ENCODE data around the gene ZC3H12C. TPM values are rescaled to one million over a fixed set of nuclear protein-coding genes. Genes with fewer than 3 reads are reported as not detected.

The ZC3H12C gene
- 13.0 TPM for polyA plus RNA-seq (2013)

DNA sequence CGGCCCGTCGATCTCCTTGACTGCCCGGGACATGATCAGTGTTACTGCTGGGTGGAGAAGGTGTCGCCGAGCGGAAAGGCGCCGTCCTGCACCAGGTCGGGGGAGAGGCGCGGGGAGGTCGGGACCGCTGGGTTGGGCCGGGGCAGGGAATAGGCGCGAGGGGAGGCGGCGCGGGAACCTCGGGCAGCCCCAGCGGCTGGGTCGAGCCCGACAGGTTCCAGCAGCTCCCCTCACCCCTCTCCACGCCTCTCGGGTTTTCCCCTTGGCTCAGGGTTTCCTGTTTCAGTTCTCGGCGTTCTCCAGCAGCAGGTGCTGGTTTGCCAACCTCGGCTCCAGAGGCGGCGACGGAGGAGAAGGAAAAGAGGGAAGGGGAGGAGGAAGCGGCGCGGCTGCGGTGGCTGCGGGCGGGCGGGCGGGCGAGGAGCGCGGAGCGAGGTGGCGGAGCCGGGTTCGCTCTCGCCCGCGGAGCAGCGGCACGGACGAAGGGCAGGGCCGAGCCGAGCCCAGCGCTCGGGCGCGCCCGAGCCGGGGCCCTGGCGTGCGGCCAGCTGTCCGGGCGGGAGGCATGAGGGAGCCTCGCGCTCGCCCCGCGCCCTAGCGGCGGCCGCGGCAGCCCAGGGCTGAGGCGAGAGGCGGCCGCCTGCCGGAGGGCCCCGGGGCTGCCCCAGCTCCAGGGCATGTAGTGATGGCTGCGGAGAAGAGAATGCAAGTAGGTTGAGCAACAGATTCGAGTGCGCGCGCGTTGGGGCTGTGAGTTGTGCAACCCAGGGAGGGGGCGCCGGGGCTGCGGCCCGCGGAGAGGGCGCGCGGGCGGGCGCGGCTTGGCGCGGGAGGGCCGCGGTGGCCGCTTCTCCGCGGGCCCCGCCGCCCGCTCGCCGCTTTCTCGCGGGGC is at the start of gene ZC3H12C:
Gene ZC3H12C (plus strand): TSS at position 878 of the 892 bp plus-strand sequence. CDS start 20 bp downstream, outside the sequence.
- H3K36me3 ChIP-seq (ENCODE audit: control insufficient read depth in 4 of 4, insufficient read depth in 4 of 4, low read length in 3 of 4): peaks cover 0 to 5% (median 0%) of the 10 kb centered on the region in 4 experiments
- DNase-seq: peak; percentile 85 to 95 (median 94)
- ChIA-PET CTCF (interaction anchor here (0.9 to 3.5 kb wide), 8 partner anchors 11 to 164 kb away, joined by 3 to 22 read pairs (median 4); no protein-coding TSS in a partner anchor), POLR2A (interaction anchor here (0.6 to 1.5 kb wide), 5 partner anchors 30 to 197 kb away, joined by 3 to 7 read pairs (median 3); no protein-coding TSS in a partner anchor)
- H3K4me1 ChIP-seq (ENCODE audit: control extremely low read depth in 1 of 4, control insufficient read depth in 4 of 4, insufficient read depth in 4 of 4, low read length in 3 of 4): peaks cover 20 to 58% (median 42%) of the 10 kb centered on the region in 4 experiments
- 0% methylated on average over 48 of the region's 110 CpGs for WGBS (ENCODE audit: insufficient coverage)
- peak within 1 kb of the TSS; percentile 81 to 94 for H3K27ac ChIP-seq (ENCODE audit: insufficient read depth in 1 of 2, low read depth in 1 of 2, low read length in 2 of 2, poor library complexity in 1 of 2, severe bottlenecking in 2 of 2)
- H3K27me3 ChIP-seq (replicated peaks in 2 of 5; ENCODE audit: control insufficient read depth in 4 of 5, insufficient read depth in 5 of 5, low read length in 4 of 5): no peaks in the 10 kb centered on the region
- peak within 1 kb of the TSS; percentile 76 to 96 (median 86) for H3K4me3 ChIP-seq (ENCODE audit: control insufficient read depth in 1 of 7, extremely low read depth in 1 of 7, insufficient read depth in 4 of 7, low read depth in 2 of 7, low read length in 6 of 7)
- no peaks in the 10 kb centered on the region for H3K9me3 ChIP-seq (ENCODE audit: control extremely low read depth in 1 of 5, control insufficient read depth in 4 of 5, insufficient read depth in 2 of 5, low read depth in 1 of 5, low read length in 4 of 5)

DNA sequence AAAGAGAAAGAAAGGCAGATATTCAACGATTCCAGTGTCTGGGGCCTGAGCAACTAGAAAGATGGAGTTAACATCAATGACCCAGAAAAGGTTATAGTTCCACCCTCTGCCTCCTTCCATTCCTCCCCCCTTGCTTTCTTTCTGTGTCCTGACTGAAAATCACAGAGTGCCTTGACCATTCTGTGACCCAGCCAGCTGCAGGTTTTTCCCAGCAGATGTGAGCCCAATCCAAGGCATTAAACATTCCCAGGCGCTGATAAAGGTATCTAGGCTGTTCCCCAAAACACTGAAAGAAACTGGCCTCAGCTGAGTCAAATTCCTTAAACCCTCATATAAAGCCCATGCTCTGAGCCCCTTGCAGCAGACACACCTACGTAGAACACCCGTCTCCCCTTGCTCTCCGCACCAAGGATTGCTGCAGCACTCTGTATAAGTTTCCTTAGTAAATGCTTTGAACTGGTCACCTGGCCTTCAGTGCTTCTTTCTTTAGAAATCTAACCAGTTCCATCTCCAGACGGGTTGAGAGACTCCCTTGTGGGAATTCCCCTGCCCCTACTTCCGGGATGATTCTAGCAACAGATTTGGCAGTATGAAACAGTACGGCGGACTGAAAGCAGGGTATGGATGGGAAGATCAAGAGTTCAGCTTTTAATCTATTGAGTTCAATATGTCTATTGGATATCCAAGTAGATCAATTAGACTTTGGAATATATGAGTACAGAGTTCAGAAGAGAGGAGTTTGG is 48.8 kb upstream of the ZC3H12C start:
- Histone ChIP-seq H3K27ac (ENCODE audit: insufficient read depth in 1 of 2, low read depth in 1 of 2, low read length in 2 of 2, poor library complexity in 1 of 2, severe bottlenecking in 2 of 2) (no peak overlapping the region), H3K4me1 (ENCODE audit: control extremely low read depth in 1 of 4, control insufficient read depth in 4 of 4, insufficient read depth in 4 of 4, low read length in 3 of 4) (peaks cover 0 to 5% (median 0%) of the 10 kb centered on the region in 4 experiments), H3K27me3 (replicated peaks in 2 of 5; ENCODE audit: control insufficient read depth in 4 of 5, insufficient read depth in 5 of 5, low read length in 4 of 5) (no peaks in the 10 kb centered on the region), H3K4me3 (ENCODE audit: control insufficient read depth in 1 of 7, extremely low read depth in 1 of 7, insufficient read depth in 4 of 7, low read depth in 2 of 7, low read length in 6 of 7) (no peak overlapping the region), H3K36me3 (ENCODE audit: control insufficient read depth in 4 of 4, insufficient read depth in 4 of 4, low read length in 3 of 4) (no peaks in the 10 kb centered on the region), H3K9me3 (ENCODE audit: control extremely low read depth in 1 of 5, control insufficient read depth in 4 of 5, insufficient read depth in 2 of 5, low read depth in 1 of 5, low read length in 4 of 5) (peaks cover 0 to 10% (median 0%) of the 10 kb centered on the region in 5 experiments)
- CTCF ChIA-PET: no interaction called here
- no peak for DNase-seq
- POLR2A ChIA-PET: no interaction called here
- 98% methylated on average over 8 of the region's 9 CpGs for WGBS (ENCODE audit: insufficient coverage)

DNA sequence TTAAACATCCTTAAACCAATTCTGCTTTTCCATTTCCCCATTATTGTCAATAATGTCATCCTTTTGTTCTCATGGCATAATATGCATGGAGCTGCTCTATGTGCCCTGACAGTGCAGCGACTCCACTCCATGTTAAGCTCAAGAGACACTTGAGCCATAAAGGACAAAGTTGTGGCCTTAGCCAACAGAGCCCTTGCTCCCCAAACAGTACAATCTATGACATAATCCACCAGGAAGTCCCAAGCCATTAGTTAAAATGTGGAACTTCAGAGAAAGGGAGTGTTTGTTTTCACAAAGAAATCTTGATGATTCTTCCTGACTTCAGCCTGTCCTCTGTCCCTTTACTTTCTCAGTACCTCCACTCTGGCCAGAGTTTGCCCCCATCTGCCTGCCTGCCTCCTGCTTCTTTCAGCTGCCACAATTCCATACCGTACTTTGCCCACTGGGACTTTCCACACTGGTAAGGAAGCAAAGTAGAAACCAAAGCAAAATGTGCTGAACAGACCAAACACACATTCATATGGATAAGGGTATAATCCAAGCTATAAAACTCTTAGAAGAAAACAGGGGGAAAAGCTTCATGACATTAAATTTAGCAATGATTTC is 46.3 kb upstream of the ZC3H12C start:
- CTCF ChIA-PET: no interaction called here

DNA sequence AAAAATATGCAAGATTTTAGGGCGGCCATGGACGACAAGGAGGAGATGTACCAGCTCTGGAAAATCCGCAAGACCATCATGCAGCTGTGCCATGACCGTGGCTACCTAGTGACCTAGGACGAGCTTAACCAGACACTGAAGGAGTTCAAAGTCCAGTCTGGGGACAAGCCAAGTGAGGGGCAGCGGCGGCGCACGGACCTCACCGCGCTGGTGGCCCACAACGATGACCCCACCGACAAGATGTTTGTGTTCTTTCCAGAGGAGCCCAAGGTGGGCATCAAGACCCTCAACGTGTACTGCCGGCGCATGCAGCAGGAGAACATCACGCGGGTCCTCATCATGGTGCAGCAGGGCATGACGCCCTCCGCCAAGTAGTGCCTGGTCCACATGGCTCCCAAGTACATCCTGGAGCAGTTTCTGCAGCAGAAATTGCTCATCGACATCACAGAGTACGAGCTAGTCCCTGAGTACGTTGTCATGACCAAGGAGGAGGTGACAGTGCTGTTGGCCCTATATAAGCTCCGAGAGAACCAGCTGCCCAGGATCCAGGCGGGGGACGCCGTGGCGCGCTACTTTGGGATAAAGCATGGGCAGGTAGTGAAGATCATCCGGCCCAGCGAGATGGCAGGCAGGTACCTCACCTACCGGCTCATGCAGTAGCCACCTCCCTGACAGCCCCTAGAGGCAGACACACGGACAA is 43.5 kb upstream of the ZC3H12C start:
- H3K27ac ChIP-seq (ENCODE audit: insufficient read depth in 1 of 2, low read depth in 1 of 2, low read length in 2 of 2, poor library complexity in 1 of 2, severe bottlenecking in 2 of 2): no peak overlapping the region
- H3K9me3 ChIP-seq (ENCODE audit: control extremely low read depth in 1 of 5, control insufficient read depth in 4 of 5, insufficient read depth in 2 of 5, low read depth in 1 of 5, low read length in 4 of 5): peaks cover 0 to 15% (median 9%) of the 10 kb centered on the region in 5 experiments
- POLR2A ChIA-PET: interaction anchor here (0.5 kb wide), 1 partner anchor 14 kb away, joined by 4 read pairs; no protein-coding TSS in a partner anchor
- CTCF ChIA-PET: interaction anchor here (1.1 to 1.3 kb wide), 2 partner anchors 12 to 14 kb away, joined by 3 to 4 read pairs; no protein-coding TSS in a partner anchor
- H3K27me3 ChIP-seq (replicated peaks in 2 of 5; ENCODE audit: control insufficient read depth in 4 of 5, insufficient read depth in 5 of 5, low read length in 4 of 5): no peaks in the 10 kb centered on the region
- over 99% methylated on average over 32 of the region's 33 CpGs for WGBS (ENCODE audit: insufficient coverage)
- no peak overlapping the region for H3K4me3 ChIP-seq (ENCODE audit: control insufficient read depth in 1 of 7, extremely low read depth in 1 of 7, insufficient read depth in 4 of 7, low read depth in 2 of 7, low read length in 6 of 7)
- H3K36me3 ChIP-seq (ENCODE audit: control insufficient read depth in 4 of 4, insufficient read depth in 4 of 4, low read length in 3 of 4): no peaks in the 10 kb centered on the region
- no peak for DNase-seq
- H3K4me1 ChIP-seq (ENCODE audit: control extremely low read depth in 1 of 4, control insufficient read depth in 4 of 4, insufficient read depth in 4 of 4, low read length in 3 of 4): peaks cover 0 to 5% (median 0%) of the 10 kb centered on the region in 4 experiments

More for the DNA sequence above, 46.3 kb upstream of the ZC3H12C start:
- peaks cover 0 to 5% (median 0%) of the 10 kb centered on the region in 4 experiments for H3K4me1 ChIP-seq (ENCODE audit: control extremely low read depth in 1 of 4, control insufficient read depth in 4 of 4, insufficient read depth in 4 of 4, low read length in 3 of 4)
- no peak for DNase-seq
- WGBS (ENCODE audit: insufficient coverage): no CpG with 5 or more reads among the region's 2 CpGs
- POLR2A ChIA-PET: interaction anchor here (0.6 kb wide), 1 partner anchor 29 kb away, joined by 5 read pairs; no protein-coding TSS in a partner anchor
- no peaks in the 10 kb centered on the region for H3K36me3 ChIP-seq (ENCODE audit: control insufficient read depth in 4 of 4, insufficient read depth in 4 of 4, low read length in 3 of 4)
- no peaks in the 10 kb centered on the region for H3K27me3 ChIP-seq (replicated peaks in 2 of 5; ENCODE audit: control insufficient read depth in 4 of 5, insufficient read depth in 5 of 5, low read length in 4 of 5)
- H3K4me3 ChIP-seq (ENCODE audit: control insufficient read depth in 1 of 7, extremely low read depth in 1 of 7, insufficient read depth in 4 of 7, low read depth in 2 of 7, low read length in 6 of 7): no peak overlapping the region
- H3K9me3 ChIP-seq (ENCODE audit: control extremely low read depth in 1 of 5, control insufficient read depth in 4 of 5, insufficient read depth in 2 of 5, low read depth in 1 of 5, low read length in 4 of 5): peaks cover 0 to 6% (median 4%) of the 10 kb centered on the region in 5 experiments
- no peak overlapping the region for H3K27ac ChIP-seq (ENCODE audit: insufficient read depth in 1 of 2, low read depth in 1 of 2, low read length in 2 of 2, poor library complexity in 1 of 2, severe bottlenecking in 2 of 2)

DNA sequence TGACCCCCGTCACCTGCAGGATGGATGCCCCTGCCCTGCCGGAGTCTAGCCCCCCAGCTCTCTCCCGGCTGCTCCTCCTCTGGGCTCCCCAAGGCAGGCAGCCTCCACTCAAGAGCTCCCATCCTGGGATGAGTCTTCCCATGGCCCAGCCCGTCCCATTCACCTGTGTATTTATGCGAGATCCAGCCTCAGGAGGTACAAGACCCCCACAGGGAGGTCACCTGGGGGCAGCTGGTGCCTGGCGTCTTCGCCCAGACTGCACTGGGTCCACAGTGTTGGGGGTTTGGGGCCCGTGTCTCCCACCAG is 43.0 kb upstream of the ZC3H12C start:
- Histone ChIP-seq H3K4me1 (ENCODE audit: control extremely low read depth in 1 of 4, control insufficient read depth in 4 of 4, insufficient read depth in 4 of 4, low read length in 3 of 4) (peaks cover 0 to 5% (median 0%) of the 10 kb centered on the region in 4 experiments), H3K27ac (ENCODE audit: insufficient read depth in 1 of 2, low read depth in 1 of 2, low read length in 2 of 2, poor library complexity in 1 of 2, severe bottlenecking in 2 of 2) (no peak overlapping the region), H3K36me3 (ENCODE audit: control insufficient read depth in 4 of 4, insufficient read depth in 4 of 4, low read length in 3 of 4) (no peaks in the 10 kb centered on the region), H3K27me3 (replicated peaks in 2 of 5; ENCODE audit: control insufficient read depth in 4 of 5, insufficient read depth in 5 of 5, low read length in 4 of 5) (no peaks in the 10 kb centered on the region), H3K9me3 (ENCODE audit: control extremely low read depth in 1 of 5, control insufficient read depth in 4 of 5, insufficient read depth in 2 of 5, low read depth in 1 of 5, low read length in 4 of 5) (peaks cover 0 to 15% (median 9%) of the 10 kb centered on the region in 5 experiments), H3K4me3 (ENCODE audit: control insufficient read depth in 1 of 7, extremely low read depth in 1 of 7, insufficient read depth in 4 of 7, low read depth in 2 of 7, low read length in 6 of 7) (no peak overlapping the region)
- ChIA-PET POLR2A (no interaction called here), CTCF (interaction anchor here (1.1 to 1.3 kb wide), 2 partner anchors 12 to 14 kb away, joined by 3 to 4 read pairs; no protein-coding TSS in a partner anchor)
- DNase-seq: no peak
- 94% methylated on average over 6 of the region's 8 CpGs for WGBS (ENCODE audit: insufficient coverage)

DNA sequence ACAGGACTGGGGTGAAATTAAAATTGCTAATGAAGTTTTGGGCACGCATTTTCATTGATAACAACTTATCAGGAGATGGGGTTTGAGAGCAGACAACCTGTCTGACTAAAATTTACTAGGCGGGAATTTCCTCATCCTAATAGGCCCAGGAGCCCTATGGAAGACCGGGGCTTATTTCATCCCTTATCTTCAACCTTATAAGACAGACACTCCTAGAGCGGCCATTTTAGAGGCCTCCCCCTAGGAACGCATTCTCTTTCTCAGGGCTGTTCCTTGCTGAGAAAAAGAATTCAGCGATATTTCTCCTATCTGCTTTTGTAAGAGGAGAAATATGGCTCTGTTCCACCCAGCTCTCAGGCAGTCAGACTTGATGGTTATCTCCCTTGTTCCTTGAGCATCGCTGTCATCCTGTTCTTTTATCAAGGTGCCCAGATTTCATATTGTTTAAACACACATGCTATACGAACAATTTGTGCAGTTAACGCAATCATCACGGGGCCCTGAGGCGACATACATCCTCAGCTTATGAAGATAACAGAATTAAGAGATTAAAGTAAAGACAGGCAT is 39.3 kb upstream of the ZC3H12C start:
- ChIA-PET POLR2A (no interaction called here), CTCF (interaction anchor here (1.4 kb wide), 1 partner anchor 11 kb away, joined by 4 read pairs; no protein-coding TSS in a partner anchor)
- WGBS (ENCODE audit: insufficient coverage): 100% methylated on average over 5 of the region's 11 CpGs
- Histone ChIP-seq H3K27ac (ENCODE audit: insufficient read depth in 1 of 2, low read depth in 1 of 2, low read length in 2 of 2, poor library complexity in 1 of 2, severe bottlenecking in 2 of 2) (no peak overlapping the region), H3K4me1 (ENCODE audit: control extremely low read depth in 1 of 4, control insufficient read depth in 4 of 4, insufficient read depth in 4 of 4, low read length in 3 of 4) (no peaks in the 10 kb centered on the region), H3K36me3 (ENCODE audit: control insufficient read depth in 4 of 4, insufficient read depth in 4 of 4, low read length in 3 of 4) (no peaks in the 10 kb centered on the region), H3K27me3 (replicated peaks in 2 of 5; ENCODE audit: control insufficient read depth in 4 of 5, insufficient read depth in 5 of 5, low read length in 4 of 5) (no peaks in the 10 kb centered on the region), H3K4me3 (ENCODE audit: control insufficient read depth in 1 of 7, extremely low read depth in 1 of 7, insufficient read depth in 4 of 7, low read depth in 2 of 7, low read length in 6 of 7) (no peak overlapping the region), H3K9me3 (ENCODE audit: control extremely low read depth in 1 of 5, control insufficient read depth in 4 of 5, insufficient read depth in 2 of 5, low read depth in 1 of 5, low read length in 4 of 5) (peaks cover 0 to 15% (median 9%) of the 10 kb centered on the region in 5 experiments)
- DNase-seq: peak in 2 of 3 donors; percentile 22 to 31
